DOHH2 (cell line): Measurements from ENCODE around the gene DGKE.

Experiments
- EZH2phosphoT487 ChIP-seq: fragments of 200-600 bp; sonication (generic); IDR thresholded peaks from 2 replicates; pipeline ENCODE4 v1.6.1; 2017; ENCODE audit warnings: borderline replicate concordance, mild to moderate bottlenecking, antibody characterized with exemption, low read length, moderate library complexity, mixed read lengths
- TF ChIP-seq, protein P1 (sequence below): fragments of 200-600 bp; sonication (generic); IDR thresholded peaks from one replicate; pipeline ENCODE4 v1.5.1; 2014; ENCODE audit warnings: antibody characterized with exemption, mild to moderate bottlenecking, low read depth, low read length; ENCODE audit not compliant: poor library complexity, severe bottlenecking

DNA sequence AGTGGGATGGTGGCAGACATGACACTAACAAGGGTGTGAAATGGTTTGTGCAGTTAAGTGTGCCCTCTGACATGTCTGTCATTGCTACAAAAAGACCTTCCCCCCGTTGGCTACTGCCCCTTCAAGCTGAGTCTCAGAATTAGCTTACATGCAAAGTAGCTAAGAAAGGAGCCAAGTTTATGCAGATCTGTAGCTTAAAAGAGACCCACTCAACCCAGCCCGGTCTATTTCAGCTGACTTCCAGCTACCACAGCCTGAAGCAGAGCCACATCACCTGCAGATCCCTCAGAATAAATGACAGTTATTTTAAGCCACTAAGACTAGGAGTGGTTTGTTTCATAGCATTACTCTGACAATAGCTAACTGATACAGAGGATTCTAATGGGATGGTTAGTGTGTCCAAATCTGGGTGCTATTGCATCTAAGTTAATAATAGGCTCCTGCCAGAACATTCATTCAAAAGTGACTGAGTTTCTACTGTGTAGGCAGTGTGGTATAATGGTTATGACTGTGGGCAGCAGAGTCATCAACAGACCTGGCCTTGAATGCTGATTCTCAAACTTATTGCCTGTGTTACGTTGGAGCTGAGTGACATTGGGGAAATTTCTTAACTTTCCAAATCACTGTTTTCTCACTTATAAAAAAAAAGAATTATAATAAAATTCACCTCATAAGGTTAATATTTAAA is 12.0 kb upstream of the DGKE start:
- TF ChIP-seq, protein P1, sequence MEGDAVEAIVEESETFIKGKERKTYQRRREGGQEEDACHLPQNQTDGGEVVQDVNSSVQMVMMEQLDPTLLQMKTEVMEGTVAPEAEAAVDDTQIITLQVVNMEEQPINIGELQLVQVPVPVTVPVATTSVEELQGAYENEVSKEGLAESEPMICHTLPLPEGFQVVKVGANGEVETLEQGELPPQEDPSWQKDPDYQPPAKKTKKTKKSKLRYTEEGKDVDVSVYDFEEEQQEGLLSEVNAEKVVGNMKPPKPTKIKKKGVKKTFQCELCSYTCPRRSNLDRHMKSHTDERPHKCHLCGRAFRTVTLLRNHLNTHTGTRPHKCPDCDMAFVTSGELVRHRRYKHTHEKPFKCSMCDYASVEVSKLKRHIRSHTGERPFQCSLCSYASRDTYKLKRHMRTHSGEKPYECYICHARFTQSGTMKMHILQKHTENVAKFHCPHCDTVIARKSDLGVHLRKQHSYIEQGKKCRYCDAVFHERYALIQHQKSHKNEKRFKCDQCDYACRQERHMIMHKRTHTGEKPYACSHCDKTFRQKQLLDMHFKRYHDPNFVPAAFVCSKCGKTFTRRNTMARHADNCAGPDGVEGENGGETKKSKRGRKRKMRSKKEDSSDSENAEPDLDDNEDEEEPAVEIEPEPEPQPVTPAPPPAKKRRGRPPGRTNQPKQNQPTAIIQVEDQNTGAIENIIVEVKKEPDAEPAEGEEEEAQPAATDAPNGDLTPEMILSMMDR, result no peak
- TF ChIP-seq EZH2phosphoT487, result no peak
